Osteoblast (primary cell): ENCODE results near the gene CR2. TPM values are rescaled to one million over a fixed set of nuclear protein-coding genes. Genes with fewer than 3 reads are reported as not detected.
"Not testable (repeated sequence)": the region's sequence is repeated elsewhere in the genome, so short reads cannot be mapped to it uniquely, and the experiment has no call there.

ENCODE experiments used
- DNase-seq: peaks from one replicate; pipeline ENCODE4 v3.0.0; 2011; ENCODE audit warnings: low spot score, mixed read lengths; ENCODE audit not compliant: insufficient read length; ENCODE audit errors: missing footprints
- H2AFZ ChIP-seq: 2 replicates; pipeline ENCODE4 v1.6.0; 2011; ENCODE audit warnings: mild to moderate bottlenecking, low read length
- H3K27ac ChIP-seq: 2 replicates; pipeline ENCODE4 v1.5.1; 2011; ENCODE audit warnings: mild to moderate bottlenecking, low read depth, low read length, moderate library complexity
- H3K27me3 ChIP-seq: 2 replicates; pipeline ENCODE4 v1.6.0; 2012; ENCODE audit warnings: mild to moderate bottlenecking, control low read depth, inconsistent platforms, low read length, moderate library complexity; ENCODE audit not compliant: insufficient read depth
- H3K36me3 ChIP-seq: 2 replicates; pipeline ENCODE4 v1.5.1; 2011; ENCODE audit warnings: mild to moderate bottlenecking, low read length, control low read depth, moderate library complexity; ENCODE audit not compliant: insufficient read depth
- H3K4me1 ChIP-seq: 2 replicates; pipeline ENCODE4 v1.5.1; 2011; ENCODE audit warnings: mild to moderate bottlenecking, low read length, control low read depth, moderate library complexity; ENCODE audit not compliant: insufficient read depth
- H3K4me2 ChIP-seq: 2 replicates; pipeline ENCODE4 v1.6.0; 2011; ENCODE audit warnings: mild to moderate bottlenecking, low read length; ENCODE audit not compliant: insufficient read depth
- H3K4me3 ChIP-seq: fragments of 200-600 bp; sonication (generic); 3 replicates; pipeline ENCODE4 v1.5.1; 2012; ENCODE audit warnings: mild to moderate bottlenecking, low read length, inconsistent platforms; ENCODE audit not compliant: insufficient read depth
- H3K79me2 ChIP-seq: 2 replicates; pipeline ENCODE4 v1.6.0; 2012; ENCODE audit warnings: mild to moderate bottlenecking, low read length, control low read depth, inconsistent platforms; ENCODE audit not compliant: insufficient read depth
- H3K9me3 ChIP-seq: 2 replicates; pipeline ENCODE4 v1.5.1; 2011; ENCODE audit warnings: low read depth, low read length, control low read depth
- H4K20me1 ChIP-seq: 2 replicates; pipeline ENCODE4 v1.6.0; 2012; ENCODE audit warnings: mild to moderate bottlenecking, low read length, control low read depth; ENCODE audit not compliant: insufficient read depth
- total RNA-seq: library from RNA; depleted of rRNA; stranded (reverse); fragments of >200 nt; gene quantifications from 2 replicates; pipeline ENCODE4 v1.2.3, GENCODE V29; 2012
- TF ChIP-seq, protein P1 (sequence below): IDR thresholded peaks from 2 replicates; pipeline ENCODE4 v1.5.1; 2011; ENCODE audit warnings: mild to moderate bottlenecking, low read depth, low read length, moderate library complexity; ENCODE audit errors: extremely low read depth

CR2 gene
- total RNA-seq, 1 donor: not detected

- Histone ChIP-seq H3K9me3 (no peaks in the 10 kb centered on the region), H3K79me2 (no peaks in the 10 kb centered on the region), H3K36me3 (no peaks in the 10 kb centered on the region), H3K27ac (no peak overlapping the region), H2AFZ (no peak overlapping the region), H3K4me1 (no peaks in the 10 kb centered on the region), H3K4me2 (no peak overlapping the region), H4K20me1 (no peaks in the 10 kb centered on the region), H3K27me3 (no peaks in the 10 kb centered on the region), H3K4me3 (no peak overlapping the region)
- no peak for DNase-seq
- TF ChIP-seq, protein P1, sequence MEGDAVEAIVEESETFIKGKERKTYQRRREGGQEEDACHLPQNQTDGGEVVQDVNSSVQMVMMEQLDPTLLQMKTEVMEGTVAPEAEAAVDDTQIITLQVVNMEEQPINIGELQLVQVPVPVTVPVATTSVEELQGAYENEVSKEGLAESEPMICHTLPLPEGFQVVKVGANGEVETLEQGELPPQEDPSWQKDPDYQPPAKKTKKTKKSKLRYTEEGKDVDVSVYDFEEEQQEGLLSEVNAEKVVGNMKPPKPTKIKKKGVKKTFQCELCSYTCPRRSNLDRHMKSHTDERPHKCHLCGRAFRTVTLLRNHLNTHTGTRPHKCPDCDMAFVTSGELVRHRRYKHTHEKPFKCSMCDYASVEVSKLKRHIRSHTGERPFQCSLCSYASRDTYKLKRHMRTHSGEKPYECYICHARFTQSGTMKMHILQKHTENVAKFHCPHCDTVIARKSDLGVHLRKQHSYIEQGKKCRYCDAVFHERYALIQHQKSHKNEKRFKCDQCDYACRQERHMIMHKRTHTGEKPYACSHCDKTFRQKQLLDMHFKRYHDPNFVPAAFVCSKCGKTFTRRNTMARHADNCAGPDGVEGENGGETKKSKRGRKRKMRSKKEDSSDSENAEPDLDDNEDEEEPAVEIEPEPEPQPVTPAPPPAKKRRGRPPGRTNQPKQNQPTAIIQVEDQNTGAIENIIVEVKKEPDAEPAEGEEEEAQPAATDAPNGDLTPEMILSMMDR: no peak
Measured at GRCh38 chr1:207519505-207520399, 65.6 kb downstream of the CR2 start.

DNA sequence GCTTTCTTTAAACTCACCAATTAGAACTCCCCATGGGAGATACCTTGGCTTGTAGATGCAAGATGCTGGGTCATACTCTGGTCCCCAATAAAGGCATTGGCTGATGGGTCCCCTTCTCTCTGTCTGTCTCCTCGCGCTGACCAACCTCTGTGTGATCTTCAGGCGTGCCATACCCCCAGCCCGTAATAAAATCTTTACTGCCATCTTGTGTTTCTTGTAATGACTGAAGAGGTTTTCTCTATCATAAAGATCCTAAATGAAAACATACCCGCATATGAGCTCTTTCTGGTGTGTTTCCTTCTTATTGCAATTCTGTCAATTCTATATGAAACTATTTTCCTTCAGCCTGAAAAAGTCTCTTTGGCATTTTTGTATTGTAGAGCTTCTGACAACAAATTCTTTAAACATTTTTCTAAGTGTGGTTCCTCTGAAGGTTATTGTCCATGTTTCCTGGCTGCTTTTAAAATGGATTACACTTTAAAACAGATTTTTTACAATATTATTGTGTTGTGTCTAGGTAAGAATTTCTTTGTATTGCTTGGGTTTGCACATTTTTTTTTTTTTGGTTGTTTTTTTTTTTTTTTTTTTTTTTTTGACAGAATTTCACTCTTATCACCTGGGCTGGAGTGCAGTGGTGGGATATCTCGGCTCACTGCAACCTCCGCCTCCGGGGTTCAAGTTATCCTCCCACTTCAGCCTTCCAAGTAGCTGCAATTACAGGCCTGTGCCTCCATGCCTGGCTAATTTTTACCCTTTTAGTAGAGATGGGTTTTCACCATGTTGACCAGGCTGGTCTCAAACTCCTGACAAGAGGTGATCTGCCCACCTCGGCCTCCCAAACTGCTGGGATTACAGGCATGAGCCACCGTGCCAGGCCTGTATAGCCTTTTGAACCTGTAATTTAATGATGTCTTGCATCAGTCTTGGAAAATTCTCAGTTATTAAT lies 66.5 kb downstream of the CR2 start:
- DNase-seq, H3K9me3 ChIP-seq, H3K4me3 ChIP-seq, H3K4me2 ChIP-seq, H3K4me1 ChIP-seq, H3K27ac ChIP-seq, H3K79me2 ChIP-seq, H4K20me1 ChIP-seq, H2AFZ ChIP-seq, H3K27me3 ChIP-seq, H3K36me3 ChIP-seq: not testable (repeated sequence)

DNA sequence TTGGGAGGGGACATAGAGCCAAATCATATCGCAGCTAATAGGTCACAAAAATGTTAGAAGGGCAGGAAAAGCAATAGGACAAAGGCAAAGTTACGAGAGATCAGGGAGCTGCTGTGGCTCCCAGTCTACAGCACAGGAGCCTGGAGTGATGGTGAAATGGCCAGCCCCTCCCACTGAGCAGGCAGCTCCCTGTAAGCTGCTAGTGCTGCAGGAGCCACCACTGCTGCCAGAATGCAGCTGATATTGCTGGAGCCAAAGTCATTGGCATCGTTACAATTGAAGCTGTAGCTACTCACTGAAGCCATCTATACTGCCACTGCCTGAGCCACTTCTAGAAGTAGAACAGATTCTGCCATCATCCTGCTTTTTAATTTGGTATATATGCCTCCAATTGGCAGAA lies 71.1 kb downstream of the CR2 start:
- not testable (repeated sequence) for H3K4me2 ChIP-seq, H3K27ac ChIP-seq, H3K9me3 ChIP-seq, H2AFZ ChIP-seq, H3K79me2 ChIP-seq, H3K4me3 ChIP-seq, H3K4me1 ChIP-seq, H3K36me3 ChIP-seq, H4K20me1 ChIP-seq, DNase-seq, H3K27me3 ChIP-seq

DNA sequence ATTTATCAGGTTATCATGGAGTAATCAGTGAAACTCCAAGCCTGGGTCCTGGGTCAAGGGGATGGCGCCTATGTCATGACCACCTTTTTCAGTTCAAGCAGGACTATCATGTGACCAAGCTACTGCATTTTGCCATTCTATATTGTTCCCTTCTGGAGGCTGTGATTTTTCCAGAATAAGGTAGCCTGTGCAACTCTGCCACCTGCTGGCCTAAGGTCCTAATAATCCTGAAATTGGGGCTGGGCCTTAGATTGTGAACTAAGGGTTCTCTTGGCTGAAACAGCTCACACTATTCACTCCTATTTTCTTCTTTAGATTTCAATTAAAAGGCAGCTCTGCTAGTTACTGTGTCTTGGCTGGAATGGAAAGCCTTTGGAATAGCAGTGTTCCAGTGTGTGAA lies 74.3 kb downstream of the CR2 start:
- H2AFZ ChIP-seq, H3K27ac ChIP-seq, H3K27me3 ChIP-seq, H3K36me3 ChIP-seq, H3K4me3 ChIP-seq, DNase-seq, H3K79me2 ChIP-seq, H4K20me1 ChIP-seq, H3K4me1 ChIP-seq, H3K9me3 ChIP-seq, H3K4me2 ChIP-seq: not testable (repeated sequence)

GRCh38 chr1:207536263-207536662 lies 82.1 kb downstream of the CR2 start:
- H2AFZ ChIP-seq, H4K20me1 ChIP-seq, H3K27ac ChIP-seq: not testable (repeated sequence)

More at GRCh38 chr1:207536263-207536662, 82.1 kb downstream of the CR2 start:
- H3K4me3 ChIP-seq, H3K27me3 ChIP-seq, H3K9me3 ChIP-seq, H3K79me2 ChIP-seq, DNase-seq, H3K36me3 ChIP-seq, H3K4me1 ChIP-seq, H3K4me2 ChIP-seq: not testable (repeated sequence)

Other genes starting within 250 kb of the CR2 start
- gene CD55, start 132.7 kb upstream of the CR2 start, total RNA-seq: 5.6 and 9.0 TPM in 2 replicates
- under 0.01 TPM in 1 of 2 replicates, not detected in the other for gene CR1, start 41.8 kb downstream of the CR2 start, total RNA-seq
- not detected in 2 replicates for gene CR1L, start 190.8 kb downstream of the CR2 start, total RNA-seq